Ovary (tissue), 3 donors: Measurements from ENCODE around the gene HDAC10.
A peak's percentile ranks its signal among the peaks of the same experiment; 100 is the strongest.

Experiments used
- EP300 ChIP-seq: sonication (generic); formaldehyde crosslinking; IDR thresholded peaks from one replicate; pipeline ENCODE4 v1.6.1; 2017; ENCODE audit warnings: antibody characterized with exemption
- POLR2A ChIP-seq: fragments of 450-650 bp; IDR thresholded peaks from one replicate; pipeline ENCODE4 v1.6.1; 2017; ENCODE audit warnings: antibody characterized with exemption, mild to moderate bottlenecking, moderate library complexity
- TF ChIP-seq, protein P1 (sequence below), 3 donors: fragments of 450-650 bp in 2 of 3; fragments of 200-600 bp in 1 of 3; IDR thresholded peaks; one replicate each; pipeline versions ENCODE4 v1.5.1 to v1.8.0; 2016 to 2022; ENCODE audit warnings: antibody characterized with exemption in 3 of 3, mild to moderate bottlenecking in 1 of 3
- donor health status: DM: no; HTN: no; CAD: no.

DNA sequence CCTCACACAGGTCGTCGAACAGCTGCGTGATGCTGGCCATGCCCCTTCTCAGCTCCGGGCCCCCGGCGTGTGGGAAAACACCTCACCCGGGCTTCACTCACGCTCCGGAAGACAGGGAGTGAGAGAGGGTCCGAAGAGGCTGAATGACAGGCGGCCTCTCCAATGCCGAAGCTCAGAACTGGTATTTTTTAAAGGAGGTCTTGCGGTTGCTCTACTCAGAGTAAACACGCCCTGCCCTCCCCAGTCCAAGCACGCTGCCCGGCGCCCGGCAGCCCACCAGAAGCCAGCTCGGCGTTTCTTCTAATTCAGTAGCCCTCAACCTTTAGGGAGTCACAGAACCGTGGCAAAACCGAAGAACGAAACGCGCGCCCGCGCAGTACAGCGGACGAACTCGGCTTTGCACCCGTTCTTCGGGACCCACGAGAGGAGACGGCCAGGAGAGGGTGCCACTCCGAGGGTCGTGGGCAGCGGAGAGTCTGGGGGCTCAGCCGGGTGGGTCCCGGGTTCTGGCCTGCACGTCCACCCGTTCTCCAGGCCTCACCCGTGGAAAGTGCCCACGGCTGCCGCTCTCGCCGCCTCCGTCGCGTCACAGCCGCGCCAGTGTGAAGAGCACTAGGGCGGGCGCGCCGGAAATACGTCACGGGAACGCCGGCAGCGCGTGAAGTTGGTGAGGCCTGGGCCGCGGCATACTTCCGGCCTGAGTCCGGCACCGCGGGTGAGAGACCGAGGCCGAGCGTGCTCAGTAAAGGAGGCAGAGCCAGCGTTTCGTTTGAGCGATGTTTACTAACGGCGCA, 6.4 kb downstream of the HDAC10 start, which contains the start of gene TUBGCP6:
- TF ChIP-seq, protein P1, sequence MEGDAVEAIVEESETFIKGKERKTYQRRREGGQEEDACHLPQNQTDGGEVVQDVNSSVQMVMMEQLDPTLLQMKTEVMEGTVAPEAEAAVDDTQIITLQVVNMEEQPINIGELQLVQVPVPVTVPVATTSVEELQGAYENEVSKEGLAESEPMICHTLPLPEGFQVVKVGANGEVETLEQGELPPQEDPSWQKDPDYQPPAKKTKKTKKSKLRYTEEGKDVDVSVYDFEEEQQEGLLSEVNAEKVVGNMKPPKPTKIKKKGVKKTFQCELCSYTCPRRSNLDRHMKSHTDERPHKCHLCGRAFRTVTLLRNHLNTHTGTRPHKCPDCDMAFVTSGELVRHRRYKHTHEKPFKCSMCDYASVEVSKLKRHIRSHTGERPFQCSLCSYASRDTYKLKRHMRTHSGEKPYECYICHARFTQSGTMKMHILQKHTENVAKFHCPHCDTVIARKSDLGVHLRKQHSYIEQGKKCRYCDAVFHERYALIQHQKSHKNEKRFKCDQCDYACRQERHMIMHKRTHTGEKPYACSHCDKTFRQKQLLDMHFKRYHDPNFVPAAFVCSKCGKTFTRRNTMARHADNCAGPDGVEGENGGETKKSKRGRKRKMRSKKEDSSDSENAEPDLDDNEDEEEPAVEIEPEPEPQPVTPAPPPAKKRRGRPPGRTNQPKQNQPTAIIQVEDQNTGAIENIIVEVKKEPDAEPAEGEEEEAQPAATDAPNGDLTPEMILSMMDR (IDR thresholded peaks at IDR 0.05) = peak in 1 of 3 donors; percentile 66
- peak; percentile 91 for TF ChIP-seq POLR2A
- no peak for TF ChIP-seq EP300
